H9 (cell line): ENCODE data around the gene BLVRB. TPM values are rescaled to one million over a fixed set of nuclear protein-coding genes. Genes with fewer than 3 reads are reported as not detected.
A peak's percentile ranks its signal among the peaks of the same experiment; 100 is the strongest.

Experiments
- DNase-seq: peaks from one replicate; pipeline ENCODE4 v3.0.0-alpha.2; 2017
- H2AFZ ChIP-seq: one replicate; pipeline ENCODE4 v1.6.1; 2013; ENCODE audit warnings: mild to moderate bottlenecking, low read length, control low read depth, moderate library complexity
- H2AK5ac ChIP-seq: 2 replicates; pipeline ENCODE4 v1.6.1; 2013; ENCODE audit warnings: low read length, control low read depth, mixed read lengths; ENCODE audit not compliant: insufficient read length
- H2BK120ac ChIP-seq: one replicate; pipeline ENCODE4 v1.6.1; 2013; ENCODE audit warnings: low read depth, mild to moderate bottlenecking, low read length, control low read depth, inconsistent platforms; ENCODE audit not compliant: poor library complexity, severe bottlenecking
- H2BK12ac ChIP-seq: 2 replicates; pipeline ENCODE4 v1.6.1; 2013; ENCODE audit warnings: low read length, control low read depth, mixed read lengths, low read depth; ENCODE audit not compliant: insufficient read length
- H2BK15ac ChIP-seq: 2 replicates; pipeline ENCODE4 v1.6.1; 2013; ENCODE audit warnings: low read depth, low read length, control low read depth
- H2BK20ac ChIP-seq: one replicate; pipeline ENCODE4 v1.6.1; 2013; ENCODE audit warnings: low read depth, mild to moderate bottlenecking, low read length, control low read depth, inconsistent platforms; ENCODE audit not compliant: poor library complexity, severe bottlenecking
- H2BK5ac ChIP-seq: 2 replicates; pipeline ENCODE4 v1.6.1; 2013; ENCODE audit warnings: low read length, control low read depth, mixed read lengths; ENCODE audit not compliant: insufficient read length
- H3K14ac ChIP-seq: 2 replicates; pipeline ENCODE4 v1.6.1; 2013; ENCODE audit warnings: low read length, control low read depth; ENCODE audit not compliant: insufficient read depth
- H3K18ac ChIP-seq: 2 replicates; pipeline ENCODE4 v1.6.1; 2013; ENCODE audit warnings: low read depth, mild to moderate bottlenecking, mixed read lengths, low read length, control low read depth; ENCODE audit not compliant: insufficient read length
- H3K23ac ChIP-seq: 2 replicates; pipeline ENCODE4 v1.6.1; 2013; ENCODE audit warnings: low read length, control low read depth, mixed read lengths, low read depth; ENCODE audit not compliant: insufficient read length
- H3K23me2 ChIP-seq: 2 replicates; pipeline ENCODE4 v1.6.1; 2013; ENCODE audit warnings: low read depth, mild to moderate bottlenecking, mixed read lengths, low read length, control low read depth; ENCODE audit not compliant: insufficient read length, poor library complexity, severe bottlenecking
- H3K27ac ChIP-seq: 2 replicates; pipeline ENCODE4 v1.5.1; 2013; ENCODE audit warnings: low read length, control low read depth, mixed read lengths, low read depth; ENCODE audit not compliant: insufficient read length
- H3K27me3 ChIP-seq: 2 replicates; pipeline ENCODE4 v1.6.1; 2013; ENCODE audit warnings: low read length, control low read depth, inconsistent platforms; ENCODE audit not compliant: insufficient read depth
- H3K4ac ChIP-seq: 2 replicates; pipeline ENCODE4 v1.6.1; 2013; ENCODE audit warnings: low read depth, mild to moderate bottlenecking, control low read depth, inconsistent platforms, low read length, moderate library complexity
- H3K4me1 ChIP-seq: 2 replicates; pipeline ENCODE4 v1.6.1; 2013; ENCODE audit warnings: low read length, control low read depth, inconsistent platforms; ENCODE audit not compliant: insufficient read depth
- H3K4me2 ChIP-seq: 2 replicates; pipeline ENCODE4 v1.6.1; 2013; ENCODE audit warnings: low read length, control low read depth, mixed read lengths; ENCODE audit not compliant: insufficient read length, insufficient read depth
- H3K56ac ChIP-seq: 2 replicates; pipeline ENCODE4 v1.6.1; 2013; ENCODE audit warnings: low read depth, mild to moderate bottlenecking, mixed read lengths, low read length, control low read depth; ENCODE audit not compliant: insufficient read length
- H3K79me1 ChIP-seq: 2 replicates; pipeline ENCODE4 v1.6.1; 2013; ENCODE audit warnings: low read depth, mild to moderate bottlenecking, moderate library complexity, low read length, control low read depth, inconsistent platforms; ENCODE audit not compliant: insufficient read depth, poor library complexity, severe bottlenecking
- H3K79me2 ChIP-seq: 2 replicates; pipeline ENCODE4 v1.6.1; 2013; ENCODE audit warnings: low read length, control low read depth, inconsistent platforms; ENCODE audit not compliant: insufficient read depth
- H3K9ac ChIP-seq: 2 replicates; pipeline ENCODE4 v1.6.1; 2013; ENCODE audit warnings: low read length, control low read depth, mixed read lengths; ENCODE audit not compliant: insufficient read length; ENCODE audit errors: extremely low read depth
- H3K9me3 ChIP-seq: one replicate; pipeline ENCODE4 v1.6.1; 2013; ENCODE audit warnings: low read depth, low read length, inconsistent platforms; ENCODE audit not compliant: control insufficient read depth
- H3T11ph ChIP-seq: one replicate; pipeline ENCODE4 v1.6.1; 2013; ENCODE audit warnings: mild to moderate bottlenecking, low read length, control low read depth, inconsistent platforms
- H4K20me1 ChIP-seq: one replicate; pipeline ENCODE4 v1.6.1; 2013; ENCODE audit not compliant: control insufficient read depth, insufficient read length, insufficient read depth
- H4K5ac ChIP-seq: 2 replicates; pipeline ENCODE4 v1.6.1; 2013; ENCODE audit warnings: low read depth, mild to moderate bottlenecking, mixed read lengths, low read length, control low read depth; ENCODE audit not compliant: insufficient read length
- H4K8ac ChIP-seq: replicated peaks from 2 replicates; pipeline ENCODE4 v1.6.1; 2013; ENCODE audit warnings: low read length, control low read depth, mixed read lengths, low read depth; ENCODE audit not compliant: insufficient read length
- H4K91ac ChIP-seq: 2 replicates; pipeline ENCODE4 v1.6.1; 2013; ENCODE audit warnings: low read depth, mild to moderate bottlenecking, moderate library complexity, mixed read lengths, low read length, control low read depth; ENCODE audit not compliant: insufficient read length
- H3K27ac Mint-ChIP-seq, 3 experiments: 2 replicates in 2 of 3; 3 replicates in 1 of 3; pipeline ENCODE4 v1.8.0; 2020 to 2021; ENCODE audit warnings: mixed read lengths in 3 of 3, mild to moderate bottlenecking in 1 of 3, moderate library complexity in 1 of 3
- H3K27me3 Mint-ChIP-seq: 2 replicates; pipeline ENCODE4 v1.8.0; 2021; ENCODE audit warnings: low read depth, mild to moderate bottlenecking, moderate library complexity, mixed read lengths
- H3K36me3 Mint-ChIP-seq, 3 experiments: 2 replicates in 2 of 3; 3 replicates in 1 of 3; pipeline ENCODE4 v1.8.0; 2020 to 2021; ENCODE audit warnings: low read depth in 3 of 3, mixed read lengths in 3 of 3; ENCODE audit not compliant: insufficient read depth in 1 of 3
- H3K4me1 Mint-ChIP-seq, 2 experiments: 2 replicates each; pipeline ENCODE4 v1.8.0; 2020; ENCODE audit warnings: mixed read lengths in 2 of 2
- H3K4me3 Mint-ChIP-seq, 2 experiments: 2 replicates in 1 of 2; 3 replicates in 1 of 2; pipeline ENCODE4 v1.8.0; 2020 to 2021; ENCODE audit warnings: mild to moderate bottlenecking in 2 of 2, mixed read lengths in 2 of 2, moderate library complexity in 1 of 2
- H3K9me3 Mint-ChIP-seq, 2 experiments: 2 replicates in 1 of 2; 3 replicates in 1 of 2; pipeline ENCODE4 v1.8.0; 2020; ENCODE audit warnings: mild to moderate bottlenecking in 2 of 2, mixed read lengths in 2 of 2, moderate library complexity in 1 of 2
- CTCF ChIP-seq: fragments of 200-600 bp; sonication (generic); conservative IDR thresholded peaks from 3 replicates; pipeline ENCODE4 v1.8.0; 2021; ENCODE audit warnings: antibody characterized with exemption, mild to moderate bottlenecking
- WGBS: extraction: QIAGEN DNeasy Blood & Tissue Kit; methylation state at CpG from one replicate; pipeline ENCODE4 v1.1.7; 2013; ENCODE audit warnings: missing lambda C conversion rate, low lambda C conversion rate, mixed read lengths; ENCODE audit not compliant: insufficient read length; ENCODE audit errors: extremely low coverage; 5-methylcytosine and 5-hydroxymethylcytosine counted together
- total RNA-seq: library from RNA; stranded (reverse); gene quantifications from 2 replicates; pipeline ENCODE4 v1.2.1, GENCODE V29; 2021

The BLVRB gene
- total RNA-seq, 1 experiment from 2014 or later = 27.9 TPM

- no peak overlapping the region for H4K91ac ChIP-seq
Measured at GRCh38 chr19:40513741-40514315, 48.3 kb upstream of the BLVRB start.

More at GRCh38 chr19:40513741-40514315, 48.3 kb upstream of the BLVRB start:
- H3K79me2 ChIP-seq = no peaks in the 10 kb centered on the region
- H3K14ac ChIP-seq = no peak overlapping the region
- DNase-seq = no peak
- no peak overlapping the region for H2BK12ac ChIP-seq
- no peak overlapping the region for H3K27ac ChIP-seq
- no peak overlapping the region for H2BK15ac ChIP-seq
- WGBS = no CpG with 5 or more reads among the region's 4 CpGs
- peaks cover 0 to 10% of the 10 kb centered on the region in 2 experiments; a peak in 2 of 4 replicates for H3K4me1 Mint-ChIP-seq
- H3K9me3 ChIP-seq = peaks cover 8% of the 10 kb centered on the region
- no peak overlapping the region for H3K9ac ChIP-seq
- no peak overlapping the region for H2BK120ac ChIP-seq
- H3K18ac ChIP-seq = no peak overlapping the region
- H3K9me3 Mint-ChIP-seq = peaks cover 7 to 12% of the 10 kb centered on the region in 2 experiments; a peak in 4 of 5 replicates
- H3K79me1 ChIP-seq = no peaks in the 10 kb centered on the region
- no peak overlapping the region for H2BK20ac ChIP-seq
- no peak overlapping the region for H3K27ac Mint-ChIP-seq
- peak overlapping the region in 1 of 2 experiments; percentile 64; a peak in 3 of 5 replicates for H3K4me3 Mint-ChIP-seq
- H2AFZ ChIP-seq = no peak overlapping the region
- no peak overlapping the region for H3K56ac ChIP-seq
- H3T11ph ChIP-seq = no peak overlapping the region
- H3K4me1 ChIP-seq = no peaks in the 10 kb centered on the region
- no peak overlapping the region for H2AK5ac ChIP-seq
- TF ChIP-seq CTCF = no peak
- H3K4me2 ChIP-seq = no peak overlapping the region
- H4K8ac ChIP-seq = no peak overlapping the region
- peaks cover 93% of the 10 kb centered on the region for H3K27me3 Mint-ChIP-seq
- H4K5ac ChIP-seq = no peak overlapping the region
- H3K4ac ChIP-seq = no peak overlapping the region
- H3K27me3 ChIP-seq = peaks cover 34% of the 10 kb centered on the region
- no peaks in the 10 kb centered on the region for H4K20me1 ChIP-seq
- H3K36me3 Mint-ChIP-seq = peaks cover 0 to 3% (median 0%) of the 10 kb centered on the region in 3 experiments; a peak in 1 of 7 replicates
- no peak overlapping the region for H2BK5ac ChIP-seq
- H3K23ac ChIP-seq = no peak overlapping the region
- no peaks in the 10 kb centered on the region for H3K23me2 ChIP-seq
